EH (cell line): ENCODE data around the gene TEX10.
A peak's percentile ranks its signal among the peaks of the same experiment; 100 is the strongest.
"Not testable (repeated sequence)": the region's sequence is repeated elsewhere in the genome, so short reads cannot be mapped to it uniquely, and the experiment has no call there.

Experiments
- DNase-seq: peaks from one replicate; pipeline ENCODE4 v3.0.0-alpha.2; 2015; ENCODE audit warnings: low read depth

TEX10 gene

DNA sequence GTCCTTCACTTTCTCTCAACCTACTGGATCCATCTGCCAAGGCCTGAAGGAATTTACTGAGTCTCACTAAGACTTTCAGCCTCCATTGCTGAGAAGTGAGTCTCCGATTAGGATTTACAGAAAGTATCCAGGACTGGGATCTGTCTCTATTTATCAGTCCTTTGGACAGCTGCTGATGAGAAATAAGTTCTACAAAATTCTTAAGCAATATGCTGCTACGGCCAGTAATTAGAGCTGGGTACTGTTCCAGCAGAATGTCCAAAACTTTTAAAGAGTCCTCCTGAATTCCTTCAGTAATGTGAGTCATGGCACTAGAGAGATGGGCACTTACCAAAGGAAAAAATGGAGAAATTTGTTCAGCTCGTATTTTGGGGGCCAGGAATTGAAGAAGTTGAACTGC is 5.9 kb downstream of the TEX10 start:
- peak; percentile 81 for DNase-seq

DNA sequence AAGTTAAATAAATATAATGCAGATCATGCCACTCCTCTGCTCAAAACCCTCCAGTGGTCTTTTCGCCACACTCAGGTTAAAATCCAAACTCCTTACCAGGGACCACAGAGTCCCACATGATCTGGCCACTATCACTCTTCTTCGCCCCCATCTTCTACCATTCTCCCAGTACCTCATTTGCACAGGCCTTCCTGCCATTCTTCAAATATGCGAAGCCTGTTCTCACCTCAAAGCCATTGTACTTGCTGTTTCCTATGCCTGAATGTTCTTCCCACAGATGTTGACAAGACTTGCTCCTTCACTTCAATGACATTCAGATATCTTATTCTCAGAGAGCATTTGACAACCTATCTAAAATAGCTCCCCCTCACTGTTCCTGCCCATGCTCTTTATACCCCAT is 10.9 kb downstream of the TEX10 start:
- no peak for DNase-seq

DNA sequence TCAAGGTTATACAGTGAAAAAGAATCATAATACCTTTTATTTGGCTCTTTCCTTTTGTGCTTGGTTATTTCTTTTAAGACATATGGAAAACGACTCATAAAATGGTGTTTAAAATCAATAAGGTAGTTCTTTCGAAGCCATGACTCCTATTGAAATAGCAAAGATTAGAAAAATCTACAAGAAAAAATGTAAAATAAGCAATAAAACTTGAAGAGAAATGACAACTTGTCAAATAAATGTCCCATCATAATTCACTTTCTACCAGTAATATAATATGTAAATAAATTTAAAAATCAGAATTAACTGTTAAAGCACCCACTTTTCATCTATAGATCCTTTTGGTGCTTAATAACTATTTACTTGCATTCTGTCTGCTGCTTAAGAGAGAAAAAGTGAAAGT is 12.5 kb downstream of the TEX10 start:
- DNase-seq = no peak

DNA sequence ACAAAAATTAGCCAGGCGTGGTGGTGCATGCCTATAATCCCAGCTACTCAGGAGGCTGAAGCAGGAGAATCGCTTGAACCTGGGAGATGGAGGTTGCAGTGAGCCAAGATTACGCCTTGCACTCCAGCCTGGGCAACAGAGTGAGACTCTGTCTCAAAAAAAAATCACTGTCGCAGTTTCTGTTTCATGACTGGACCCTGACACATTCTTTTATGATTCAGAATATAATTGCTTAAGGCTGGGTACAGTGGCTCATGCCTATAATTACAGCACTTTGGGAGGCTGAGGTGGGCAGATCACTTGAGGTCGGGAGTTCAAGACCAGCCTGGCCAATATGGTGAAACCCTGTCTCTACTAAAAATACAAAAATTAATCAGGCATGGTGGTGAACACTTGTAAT is 14.0 kb downstream of the TEX10 start:
- DNase-seq = not testable (repeated sequence)

DNA sequence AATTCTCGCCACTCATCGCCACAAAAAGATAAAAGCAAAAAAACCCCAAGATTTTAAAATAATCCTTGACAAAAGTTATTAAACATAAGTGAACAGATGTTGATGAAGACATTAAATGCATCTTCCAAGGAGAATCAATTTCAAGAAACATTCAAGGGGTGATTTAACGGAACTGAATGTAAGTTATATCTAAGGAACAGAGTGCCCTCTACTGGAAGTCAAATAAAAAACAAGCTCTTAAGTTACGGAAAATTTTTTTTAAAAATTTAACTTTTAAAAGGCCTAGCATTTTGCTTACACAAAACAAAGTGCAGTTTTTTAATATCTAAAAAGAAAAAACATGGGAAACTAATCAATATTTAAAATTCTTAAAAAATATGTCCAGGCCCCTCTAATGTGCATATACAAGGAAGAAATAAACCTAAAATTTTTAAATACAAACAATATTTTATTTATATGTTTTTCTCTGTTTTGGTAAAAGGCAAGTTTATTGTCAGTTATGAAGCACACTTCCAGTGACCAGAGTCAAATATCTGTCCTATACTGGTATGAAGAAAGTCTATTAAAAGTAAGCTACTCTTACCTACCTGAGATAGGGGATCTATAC is 28.0 kb downstream of the TEX10 start:
- peak; percentile 55 for DNase-seq

DNA sequence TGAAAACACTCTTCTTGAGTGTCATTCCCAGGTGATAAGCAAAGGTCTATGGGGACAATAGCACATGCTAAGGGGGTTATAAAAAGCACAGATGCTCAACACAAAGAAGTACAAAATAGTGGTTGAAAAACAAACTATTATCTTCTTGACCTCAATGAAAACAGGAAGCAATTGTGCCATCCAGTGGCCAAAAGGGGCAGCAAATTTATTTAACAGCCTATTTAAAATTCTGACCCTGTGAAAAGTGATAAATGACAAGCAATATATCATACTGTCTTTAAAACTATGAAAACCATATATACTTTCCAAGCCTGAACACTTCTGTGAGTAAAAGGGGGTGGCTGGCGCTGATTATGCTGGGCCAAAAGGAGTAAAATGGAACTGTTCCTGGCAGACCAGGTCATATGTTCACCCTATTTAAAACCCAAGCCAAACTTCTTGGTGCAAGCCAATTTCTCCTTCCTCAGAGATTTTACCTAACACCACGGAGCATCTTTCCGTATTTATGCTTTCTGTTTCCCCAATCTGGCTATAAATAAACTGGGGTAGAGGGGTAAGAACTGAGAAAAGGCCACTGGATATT is 29.7 kb downstream of the TEX10 start:
- peak; percentile 56 for DNase-seq

DNA sequence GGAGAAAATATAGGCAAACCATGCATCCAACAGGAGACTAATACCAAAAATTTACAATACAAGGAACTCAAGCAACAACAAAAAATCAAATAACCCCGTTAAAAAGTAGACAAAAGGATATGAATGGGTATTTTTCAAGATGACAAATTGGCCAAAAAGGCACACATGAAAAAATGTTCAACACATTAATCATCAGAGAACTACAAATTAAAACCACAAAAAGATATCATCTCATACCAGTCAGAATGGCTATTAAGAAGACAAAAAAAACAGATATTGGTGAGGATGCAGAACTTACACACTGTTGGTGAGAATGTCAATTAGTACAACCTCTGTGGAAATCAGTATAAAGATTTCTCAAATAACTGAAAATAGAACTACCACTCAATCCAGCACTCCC is 35.0 kb downstream of the TEX10 start:
- DNase-seq = peak; percentile 80

DNA sequence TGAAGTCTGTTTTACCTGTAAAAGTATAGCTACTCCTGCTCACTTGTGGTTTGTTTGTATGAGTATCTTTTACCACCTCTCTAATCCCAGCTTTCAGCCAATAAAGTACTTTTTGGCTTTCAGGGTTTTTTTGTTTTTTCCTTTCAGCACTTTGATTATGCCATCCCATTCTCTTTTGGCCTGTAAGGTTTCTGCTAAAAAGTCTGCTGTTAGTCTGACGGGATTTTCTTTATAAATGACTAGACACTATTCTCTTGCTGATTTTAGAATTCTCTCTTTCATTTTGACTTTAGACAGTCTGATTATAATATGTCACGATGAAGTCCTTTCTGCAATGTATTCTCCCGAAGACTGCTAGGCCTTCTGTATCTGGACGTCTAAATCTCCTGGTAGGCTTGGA is 37.2 kb downstream of the TEX10 start:
- DNase-seq = no peak

DNA sequence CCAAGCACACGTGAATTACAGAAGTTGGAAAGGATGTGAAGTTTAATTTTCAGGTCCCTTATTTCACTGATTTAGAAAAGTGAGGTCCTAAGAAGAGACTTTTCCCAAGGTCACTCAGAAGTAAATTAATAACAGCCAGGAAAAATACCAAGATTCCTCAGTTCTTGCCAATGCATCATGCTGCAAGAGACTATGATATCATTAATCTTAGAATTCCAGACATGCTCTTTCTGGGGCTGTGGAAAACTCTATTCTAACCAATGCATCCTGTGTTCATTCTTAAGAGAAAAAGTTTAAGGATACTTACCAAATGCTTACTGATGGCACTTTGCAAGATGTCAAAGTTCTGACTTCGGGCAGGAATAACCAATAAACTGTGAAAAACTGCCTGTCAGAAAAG is 42.8 kb downstream of the TEX10 start:
- peak; percentile 80 for DNase-seq

DNA sequence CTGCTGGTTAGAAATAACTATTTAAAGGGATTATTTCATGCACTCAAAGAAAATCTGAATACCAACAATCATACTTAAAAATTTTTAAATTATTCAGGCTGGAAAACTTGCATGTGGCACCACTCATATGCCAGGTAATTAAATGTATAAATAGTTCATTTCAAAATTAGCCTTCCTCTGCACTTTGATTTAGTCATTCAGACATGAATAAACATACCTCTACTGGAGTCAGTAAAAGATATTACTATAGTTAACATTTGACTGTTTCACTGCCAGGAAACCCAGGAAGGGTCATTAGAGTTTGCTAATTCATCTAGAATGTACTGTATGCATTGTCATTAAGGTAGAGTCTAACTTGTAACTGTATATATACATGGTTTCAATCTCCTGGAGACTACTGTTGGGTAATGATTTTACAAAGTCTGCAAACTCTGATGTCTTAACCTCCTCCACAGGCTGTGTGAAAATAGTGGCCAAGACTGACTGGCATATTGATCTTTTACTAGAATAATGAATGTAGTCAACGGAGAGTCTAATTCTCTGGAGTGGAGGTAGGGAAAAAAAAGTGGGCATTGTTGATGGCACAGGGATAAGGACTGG is 43.7 kb downstream of the TEX10 start:
- DNase-seq = peak; percentile 56

DNA sequence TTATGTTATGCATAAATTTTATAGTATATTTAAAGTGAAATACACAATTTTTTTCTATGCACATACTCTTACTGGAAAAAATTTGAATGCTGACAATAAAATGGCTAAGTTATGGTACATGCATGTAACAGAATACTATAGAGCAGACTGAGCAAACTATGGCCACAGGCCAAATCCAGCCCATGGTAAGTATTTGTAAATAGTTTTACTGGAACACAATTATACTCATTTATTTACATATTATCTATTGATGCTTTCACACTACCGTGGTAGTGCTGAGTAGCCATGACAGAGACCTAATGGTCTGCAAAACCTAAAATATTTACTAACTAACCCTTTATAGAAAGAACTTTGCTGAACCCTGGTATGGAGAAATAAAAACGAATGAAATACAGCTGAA is 45.7 kb downstream of the TEX10 start:
- DNase-seq = no peak

DNA sequence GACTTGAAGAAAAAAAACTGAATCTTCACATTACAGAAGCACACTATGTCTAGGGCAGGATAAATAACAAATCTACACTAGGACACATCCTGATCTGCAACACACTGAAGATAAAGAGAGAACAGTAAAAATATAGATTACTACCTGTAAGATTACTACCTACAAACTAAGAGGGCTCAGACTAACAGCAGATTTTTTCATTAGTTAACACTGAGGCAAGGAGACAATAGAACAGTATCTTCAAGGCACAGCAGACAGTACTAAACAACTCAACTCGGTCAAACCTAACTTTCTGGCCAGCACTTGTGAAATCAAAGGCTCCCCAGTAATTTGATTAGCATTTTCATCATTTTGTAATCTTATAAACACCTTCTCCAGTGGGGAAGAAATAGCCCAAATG is 46.5 kb downstream of the TEX10 start:
- DNase-seq = no peak

DNA sequence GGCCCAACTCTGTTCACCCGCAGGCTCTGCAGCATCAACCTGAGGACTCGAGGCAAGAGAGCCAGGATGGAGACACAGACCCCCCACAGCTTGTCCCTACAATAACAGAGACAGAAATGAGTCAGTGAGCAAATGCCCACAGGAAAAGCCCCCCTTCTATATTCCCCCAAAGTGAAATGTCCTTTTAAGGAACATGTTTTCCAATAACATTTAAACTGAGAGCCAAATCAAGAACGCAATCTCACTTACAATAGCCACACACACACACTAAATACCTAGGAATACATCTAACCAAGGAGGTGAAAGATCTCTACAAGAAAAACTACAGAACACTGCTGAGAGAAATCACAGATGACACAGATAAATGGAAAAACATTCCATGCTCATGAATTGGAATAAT is 49.0 kb downstream of the TEX10 start:
- DNase-seq = peak; percentile 31

DNA sequence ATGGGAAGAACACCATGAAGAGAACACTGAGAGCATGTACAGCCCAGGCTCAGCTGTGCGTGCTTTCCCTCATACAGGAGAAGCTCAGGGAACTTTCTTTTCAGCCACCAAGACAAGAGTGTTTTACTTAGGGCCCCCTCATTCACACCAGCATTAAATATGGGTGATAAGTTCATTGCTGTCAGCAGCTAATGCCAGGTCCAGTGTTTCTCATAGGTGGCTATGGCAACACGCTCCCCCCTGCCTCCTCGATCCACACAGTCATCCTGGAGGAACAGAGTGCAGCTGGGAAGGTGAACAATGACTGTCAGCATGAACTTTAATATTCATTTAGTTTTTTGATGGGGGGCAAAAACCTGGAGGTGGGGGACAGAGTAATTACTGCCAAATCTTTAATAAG is 54.4 kb downstream of the TEX10 start:
- no peak for DNase-seq

DNA sequence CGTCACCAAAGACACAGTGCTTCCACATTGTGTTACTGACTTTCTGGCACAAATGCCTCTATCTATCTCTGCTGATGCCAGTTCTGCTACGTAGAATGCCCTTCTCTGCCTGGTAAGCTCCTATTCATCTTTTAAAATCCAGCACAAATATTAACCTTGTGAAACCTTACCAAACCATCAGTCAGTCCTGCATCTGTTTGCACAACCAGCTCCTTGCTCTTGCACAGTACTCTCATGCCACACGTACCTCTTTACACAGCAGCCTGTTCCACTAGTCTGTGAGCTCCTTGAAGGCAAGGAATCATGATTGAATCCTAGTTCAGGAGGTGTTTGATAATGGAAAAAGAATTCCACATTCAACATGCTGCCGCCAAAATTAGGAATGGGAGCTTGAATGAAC is 56.3 kb downstream of the TEX10 start:
- no peak for DNase-seq

DNA sequence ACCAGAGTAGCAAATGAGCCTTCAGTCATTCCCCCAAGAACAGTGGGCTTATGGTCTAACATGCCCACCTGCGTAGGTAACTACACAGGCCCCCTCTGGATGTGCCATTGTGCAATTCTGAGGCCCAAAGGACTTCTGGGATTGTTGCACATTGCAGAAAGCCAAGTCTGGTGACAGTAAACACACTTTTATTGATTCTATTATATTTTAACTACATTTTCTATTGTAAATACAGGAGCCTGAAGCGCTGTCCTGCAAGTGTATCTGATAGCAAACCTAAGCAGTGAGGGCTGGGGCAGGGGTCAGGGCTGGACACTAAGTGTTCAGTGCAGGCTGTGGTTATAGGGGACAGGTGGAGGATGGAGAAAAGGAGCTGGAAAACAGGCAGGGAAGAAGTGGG is 57.5 kb downstream of the TEX10 start:
- no peak for DNase-seq

DNA sequence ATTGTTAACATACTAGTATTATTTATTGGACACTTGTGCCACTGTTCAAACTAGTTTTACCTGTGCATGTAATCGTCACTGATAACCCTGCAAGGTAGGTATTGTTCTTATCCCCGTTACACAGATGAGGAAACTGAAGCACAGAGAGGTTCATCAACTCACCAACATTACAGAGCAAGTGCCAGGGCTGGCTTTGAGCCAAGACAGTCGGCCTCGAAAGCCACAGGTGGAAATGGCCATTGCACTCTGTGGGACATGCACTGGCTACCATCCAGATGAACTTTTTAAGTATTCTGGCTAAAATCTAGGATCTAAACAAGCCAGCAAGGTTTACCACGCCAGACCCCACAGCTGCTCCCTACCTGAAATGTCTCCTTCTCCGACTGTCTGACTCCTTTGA is 57.9 kb downstream of the TEX10 start:
- DNase-seq = no peak

DNA sequence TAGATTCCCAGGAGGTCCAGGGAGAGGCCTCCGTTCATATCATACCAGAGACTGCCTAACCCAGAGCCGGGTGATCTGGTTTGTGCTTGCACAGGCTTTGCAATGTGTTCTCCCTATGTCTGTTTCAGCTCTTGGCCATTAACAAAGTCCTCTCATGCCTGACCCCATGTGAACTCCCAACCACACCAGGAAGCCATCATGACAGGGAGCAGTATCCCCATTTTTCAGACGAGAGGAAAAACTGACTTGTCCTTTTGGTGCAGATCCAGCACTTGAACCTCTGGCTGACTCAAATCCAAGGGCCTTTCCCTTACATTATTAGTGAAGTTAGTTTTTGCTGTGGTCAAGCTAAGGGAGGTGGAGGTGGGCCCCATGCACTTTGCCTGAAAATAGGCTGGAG is 58.4 kb downstream of the TEX10 start:
- DNase-seq = peak; percentile 22

DNA sequence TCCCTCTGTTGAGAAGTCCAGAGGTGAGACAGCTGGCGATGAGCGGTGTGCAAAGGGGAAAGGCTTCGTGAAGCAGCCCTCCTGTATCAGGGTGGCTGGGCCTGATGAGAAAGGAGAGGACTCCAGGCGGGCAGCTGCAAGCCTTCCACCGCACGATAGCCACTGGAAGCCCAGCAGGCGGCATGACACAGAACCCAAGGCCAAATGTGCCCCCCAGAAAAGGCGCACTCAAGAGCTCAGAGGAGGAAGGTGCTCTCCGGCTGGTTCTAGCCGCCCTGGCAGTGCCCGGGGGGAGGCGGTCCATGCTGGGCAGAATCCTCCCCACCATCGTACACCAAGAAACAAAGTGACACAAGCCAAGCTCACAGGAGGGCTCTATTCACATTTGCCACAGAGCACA is 60.3 kb downstream of the TEX10 start:
- no peak for DNase-seq

DNA sequence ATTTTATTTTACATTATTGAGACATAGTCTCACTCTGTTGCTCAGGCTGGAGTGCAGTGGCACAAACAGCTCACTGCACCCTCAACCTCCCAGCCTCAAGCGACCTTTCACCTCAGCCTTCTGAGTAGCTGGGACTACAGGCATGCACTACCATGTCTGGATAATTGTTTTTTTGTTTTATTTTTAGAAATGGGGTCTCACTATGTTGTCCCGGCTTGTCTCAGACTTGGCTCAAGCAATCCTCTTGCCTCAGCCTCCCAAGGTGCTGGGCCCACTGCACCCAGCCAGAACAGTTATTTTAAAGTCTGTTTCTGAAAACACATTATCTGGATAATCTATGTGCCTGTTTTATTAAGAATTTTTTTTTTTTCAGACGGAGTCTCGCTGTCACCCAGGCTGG is 62.0 kb downstream of the TEX10 start:
- DNase-seq = no peak

DNA sequence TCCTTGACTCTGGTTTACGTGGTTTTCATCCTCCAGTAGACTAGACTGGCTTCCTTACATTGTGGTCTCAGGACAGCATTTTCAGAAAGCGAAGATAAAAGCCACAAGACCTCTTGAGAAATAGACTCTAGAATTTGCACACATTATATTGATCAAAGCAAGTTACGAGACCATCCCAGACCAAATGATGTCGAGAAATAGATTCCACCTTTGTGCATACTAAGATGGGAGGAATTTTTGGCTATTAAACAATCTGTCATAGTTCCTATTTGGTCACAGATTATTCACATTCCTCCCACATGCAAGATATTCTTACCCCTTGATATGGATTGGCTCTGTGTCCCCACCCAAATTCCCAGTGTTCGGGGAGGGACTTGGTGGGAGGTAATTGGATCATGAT is 65.6 kb downstream of the TEX10 start:
- no peak for DNase-seq

DNA sequence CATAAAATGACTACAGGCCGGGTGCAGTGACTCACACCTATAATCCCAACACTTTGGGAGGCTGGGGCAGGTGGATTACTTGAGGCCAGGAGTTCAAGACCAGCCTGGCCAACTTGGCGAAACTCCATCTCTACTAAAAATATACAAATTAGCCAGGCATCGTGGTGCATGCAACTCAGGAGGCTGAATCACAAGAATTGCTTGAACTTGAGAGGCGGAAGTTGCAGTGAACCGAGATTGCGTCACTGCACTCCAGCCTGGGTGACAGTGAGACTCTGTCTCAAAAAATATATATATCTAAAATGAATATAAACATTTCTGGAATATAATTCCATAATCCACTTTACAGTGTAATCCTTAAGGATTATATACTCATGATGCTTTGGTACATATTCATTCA is 66.5 kb downstream of the TEX10 start:
- no peak for DNase-seq

DNA sequence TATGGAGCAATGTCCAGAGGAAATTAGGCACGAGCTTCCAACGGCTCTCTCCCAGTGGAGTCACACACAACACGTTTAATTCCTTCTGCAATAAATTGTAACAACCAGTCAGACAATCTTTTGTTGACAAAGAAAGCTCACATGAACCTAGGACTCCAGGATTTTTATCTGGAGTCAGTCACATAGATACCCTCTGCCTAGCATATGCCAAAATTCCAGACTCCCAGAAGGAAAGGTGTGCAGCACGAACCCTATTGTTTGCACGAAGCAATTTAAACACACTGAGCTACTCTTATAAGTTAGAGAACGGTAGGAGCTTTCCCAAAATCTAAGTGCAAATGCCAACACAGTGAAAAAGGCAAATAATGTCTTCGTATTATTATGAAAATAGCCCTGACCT is 67.1 kb downstream of the TEX10 start:
- DNase-seq = no peak

DNA sequence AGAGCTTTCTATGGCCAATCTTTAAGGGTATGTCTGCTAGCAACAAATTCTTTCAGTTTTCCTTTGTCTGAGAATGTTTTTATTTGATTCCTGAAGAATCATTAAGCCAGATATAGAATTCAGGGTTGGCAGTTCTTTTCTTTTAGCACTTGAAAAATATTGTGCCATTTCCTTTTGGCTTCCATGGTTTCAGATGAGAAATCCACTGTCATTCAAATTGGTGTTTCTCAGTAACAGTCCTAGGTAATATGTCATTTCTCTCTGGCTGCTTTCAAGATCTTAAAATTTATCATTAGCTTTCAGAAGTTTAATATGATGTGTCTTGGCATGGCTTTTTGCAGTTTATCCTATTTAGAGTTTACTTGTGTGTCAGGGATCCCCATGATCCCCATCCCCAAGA is 67.7 kb downstream of the TEX10 start:
- no peak for DNase-seq
